Measurements from ENCODE around the gene P2RX2. TPM values are rescaled to one million over a fixed set of nuclear protein-coding genes. Genes with fewer than 3 reads are reported as not detected.

The P2RX2 gene
- total RNA-seq, 2 experiments from 2014 or later = not detected

- Histone ChIP-seq H3K4me2 (ENCODE audit: low read length) (no peak overlapping the region), H3K4me3 (ENCODE audit: low read depth, low read length, poor library complexity, severe bottlenecking) (no peak overlapping the region), H3K79me2 (ENCODE audit: insufficient read depth, low read depth, low read length) (no peaks in the 10 kb centered on the region), H3K36me3 (ENCODE audit: insufficient read depth, low read length) (peaks cover 88% of the 10 kb centered on the region), H3K27ac (ENCODE audit: low read depth, low read length, poor library complexity, severe bottlenecking) (no peak overlapping the region), H4K20me1 (ENCODE audit: insufficient read depth, low read length) (no peaks in the 10 kb centered on the region), H3K9me3 (ENCODE audit: low read length) (no peaks in the 10 kb centered on the region), H2AFZ (ENCODE audit: low read length) (no peak overlapping the region), H3K9me2 (ENCODE audit: insufficient read depth, low read length) (no peaks in the 10 kb centered on the region), H3K4me1 (ENCODE audit: insufficient read depth, low read length, poor library complexity, severe bottlenecking) (no peaks in the 10 kb centered on the region)
- intact Hi-C loops (cut with micrococcal nuclease; ENCODE audit: unreplicated experiment) = no loop called here
- TF ChIP-seq EZH2phosphoT487 (IDR thresholded peaks at IDR 0.05; ENCODE audit: borderline replicate concordance, low read depth, low read length) (no peak), CTCF (conservative IDR thresholded peaks at IDR 0.05; ENCODE audit: low read length) (no peak)
- no TSS peak for BruUV-seq (replicated peaks)
- ChIA-PET CTCF (ENCODE audit: unreplicated experiment) (no interaction called here), POLR2A (interaction anchor here (1.1 kb wide), 1 partner anchor 44 kb away, joined by 11 read pairs; no protein-coding TSS in a partner anchor)
- no peak for DNase-seq (ENCODE audit: low spot score)
These were observed 24.6 kb downstream of the P2RX2 start for GRCh38 chr12:132642846-132643835.

- Histone ChIP-seq H3K9me2 (ENCODE audit: insufficient read depth, low read length) (no peaks in the 10 kb centered on the region), H3K4me2 (ENCODE audit: low read length) (no peak overlapping the region), H4K20me1 (ENCODE audit: insufficient read depth, low read length) (no peaks in the 10 kb centered on the region), H3K36me3 (ENCODE audit: insufficient read depth, low read length) (peaks cover 95% of the 10 kb centered on the region), H3K4me1 (ENCODE audit: insufficient read depth, low read length, poor library complexity, severe bottlenecking) (no peaks in the 10 kb centered on the region), H3K27ac (ENCODE audit: low read depth, low read length, poor library complexity, severe bottlenecking) (no peak overlapping the region), H3K4me3 (ENCODE audit: low read depth, low read length, poor library complexity, severe bottlenecking) (no peak overlapping the region), H2AFZ (ENCODE audit: low read length) (no peak overlapping the region), H3K9me3 (ENCODE audit: low read length) (no peaks in the 10 kb centered on the region), H3K79me2 (ENCODE audit: insufficient read depth, low read depth, low read length) (no peaks in the 10 kb centered on the region)
- ChIA-PET POLR2A (no interaction called here), CTCF (ENCODE audit: unreplicated experiment) (no interaction called here)
- intact Hi-C loops (cut with micrococcal nuclease; ENCODE audit: unreplicated experiment) = no loop called here
- TF ChIP-seq EZH2phosphoT487 (IDR thresholded peaks at IDR 0.05; ENCODE audit: borderline replicate concordance, low read depth, low read length) (no peak), CTCF (conservative IDR thresholded peaks at IDR 0.05; ENCODE audit: low read length) (no peak)
- DNase-seq (ENCODE audit: low spot score) = no peak
- BruUV-seq (replicated peaks) = no TSS peak
These were observed 28.3 kb downstream of the P2RX2 start for GRCh38 chr12:132646850-132647249.

GRCh38 chr12:132647858-132648257 lies 29.3 kb downstream of the P2RX2 start:
- POLR2A ChIA-PET = no interaction called here
- Histone ChIP-seq H3K9me3 (ENCODE audit: low read length) (no peaks in the 10 kb centered on the region), H3K36me3 (ENCODE audit: insufficient read depth, low read length) (peaks cover 95% of the 10 kb centered on the region), H2AFZ (ENCODE audit: low read length) (no peak overlapping the region), H3K27ac (ENCODE audit: low read depth, low read length, poor library complexity, severe bottlenecking) (no peak overlapping the region), H3K4me1 (ENCODE audit: insufficient read depth, low read length, poor library complexity, severe bottlenecking) (no peaks in the 10 kb centered on the region), H3K4me3 (ENCODE audit: low read depth, low read length, poor library complexity, severe bottlenecking) (no peak overlapping the region), H3K4me2 (ENCODE audit: low read length) (no peak overlapping the region), H4K20me1 (ENCODE audit: insufficient read depth, low read length) (no peaks in the 10 kb centered on the region), H3K79me2 (ENCODE audit: insufficient read depth, low read depth, low read length) (no peaks in the 10 kb centered on the region), H3K9me2 (ENCODE audit: insufficient read depth, low read length) (no peaks in the 10 kb centered on the region)
- CTCF ChIA-PET (ENCODE audit: unreplicated experiment) = interaction anchor here (0.7 kb wide), 1 partner anchor 15 kb away, joined by 3 read pairs; no protein-coding TSS in a partner anchor
- no TSS peak for BruUV-seq (replicated peaks)
- intact Hi-C loops (cut with micrococcal nuclease; ENCODE audit: unreplicated experiment) = no loop called here
- TF ChIP-seq EZH2phosphoT487 (IDR thresholded peaks at IDR 0.05; ENCODE audit: borderline replicate concordance, low read depth, low read length) (no peak), CTCF (conservative IDR thresholded peaks at IDR 0.05; ENCODE audit: low read length) (no peak)
- DNase-seq (ENCODE audit: low spot score) = no peak

Data from OCI-LY7 (cell line).